Posterior cingulate gyrus (tissue), 11 donors: ENCODE results near the gene RRM2.
A peak's percentile ranks its signal among the peaks of the same experiment; 100 is the strongest.

Source experiments
- DNase-seq, 10 donors: peaks; one replicate each; pipeline versions ENCODE4 v3.0.0 to v3.0.0-alpha.2; 2020 to 2021; ENCODE audit warnings: mixed read lengths in 3 of 10
- intact Hi-C: fragments of 100-400 bp; cut with DNase I; formaldehyde crosslinking; loops from one replicate; pipeline ENCODE4 v1.15.1; 2023

The RRM2 gene

GRCh38 chr2:10166676-10167292 is 44.2 kb downstream of the RRM2 start:
- DNase-seq, result peak in 2 of 10 donors; percentile 72 to 81
- intact Hi-C loops, result no loop called here

GRCh38 chr2:10167316-10167715 is 44.8 kb downstream of the RRM2 start:
- peak in 2 of 10 donors; percentile 79 to 80 for DNase-seq
- intact Hi-C loops, result no loop called here

- no peak for DNase-seq
- intact Hi-C loops, result no loop called here
Measured at GRCh38 chr2:10168221-10168620, 45.7 kb downstream of the RRM2 start.

GRCh38 chr2:10169053-10169578 is 46.6 kb downstream of the RRM2 start:
- DNase-seq, result peak in 2 of 10 donors; percentile 47 to 54
- intact Hi-C loops, result no loop called here

- DNase-seq, result peak in 2 of 10 donors; percentile 57 to 62
- intact Hi-C loops, result no loop called here
Measured at GRCh38 chr2:10169581-10169980, 47.0 kb downstream of the RRM2 start.

- peak in 1 of 10 donors; percentile 66 for DNase-seq
Measured at GRCh38 chr2:10170256-10170655, 47.7 kb downstream of the RRM2 start.

GRCh38 chr2:10171006-10171800 is 48.7 kb downstream of the RRM2 start:
- intact Hi-C loops, result no loop called here
- DNase-seq, result peak in 2 of 10 donors; percentile 48 to 68

More at GRCh38 chr2:10170256-10170655, 47.7 kb downstream of the RRM2 start:
- intact Hi-C loops, result no loop called here

GRCh38 chr2:10172033-10172871 is 49.7 kb downstream of the RRM2 start:
- peak in 1 of 10 donors; percentile 43 for DNase-seq
- intact Hi-C loops, result no loop called here

- peak in 2 of 10 donors; percentile 53 to 55 for DNase-seq
- intact Hi-C loops, result no loop called here
Measured at GRCh38 chr2:10173258-10174005, 50.9 kb downstream of the RRM2 start.

- intact Hi-C loops, result no loop called here
- DNase-seq, result peak in 1 of 10 donors; percentile 39
Measured at GRCh38 chr2:10174173-10174572, 51.6 kb downstream of the RRM2 start.

GRCh38 chr2:10175441-10175840 is 52.9 kb downstream of the RRM2 start:
- intact Hi-C loops, result no loop called here
- peak in 1 of 10 donors; percentile 54 for DNase-seq

GRCh38 chr2:10178751-10179150 is 56.2 kb downstream of the RRM2 start:
- DNase-seq, result peak in 1 of 10 donors; percentile 1
- intact Hi-C loops, result no loop called here

GRCh38 chr2:10179422-10179821 is 56.9 kb downstream of the RRM2 start:
- intact Hi-C loops, result no loop called here
- peak in 1 of 10 donors; percentile 14 for DNase-seq

- intact Hi-C loops, result no loop called here
- DNase-seq, result peak in 2 of 10 donors; percentile 54 to 65
Measured at GRCh38 chr2:10180229-10180628, 57.7 kb downstream of the RRM2 start.
